ENCODE data around the gene PHPT1.
"Not testable (repeated sequence)": the region's sequence is repeated elsewhere in the genome, so short reads cannot be mapped to it uniquely, and the experiment has no call there.

The PHPT1 gene

DNA sequence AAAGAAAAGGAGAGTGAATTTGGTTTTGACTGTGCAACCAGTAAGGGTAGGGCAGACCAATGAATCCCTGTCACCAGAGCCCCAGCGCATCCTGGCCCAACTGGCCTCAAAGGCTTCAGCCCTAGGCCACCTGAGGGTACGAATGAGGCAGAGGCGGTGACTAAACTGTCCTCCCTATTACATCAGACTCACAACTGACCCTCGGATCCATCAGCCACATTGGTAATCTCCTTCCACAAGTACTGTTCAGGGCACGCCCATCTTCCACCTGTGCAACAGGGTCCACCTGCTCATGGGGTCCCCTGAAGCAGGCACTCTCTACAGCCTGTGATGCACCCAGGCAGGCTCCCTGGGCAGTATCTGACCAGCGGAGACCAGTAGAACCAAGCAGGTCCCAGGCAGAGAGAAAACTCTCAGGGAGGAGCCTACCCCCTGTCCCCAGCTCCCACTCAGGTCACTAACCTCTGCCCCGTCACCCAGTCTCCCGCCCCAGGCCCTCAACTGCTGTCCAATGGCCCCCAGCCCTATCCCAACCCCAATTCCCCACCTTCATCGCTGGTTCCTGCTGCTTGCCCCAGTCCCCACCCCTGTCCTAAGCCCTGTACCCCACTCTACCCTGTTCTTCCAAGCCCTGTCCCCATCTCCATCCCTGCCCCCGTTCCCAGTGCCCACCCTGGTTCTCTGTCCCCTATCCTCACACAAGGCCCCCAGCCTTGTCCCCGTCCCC is 16.0 kb downstream of the PHPT1 start:
- TF ChIP-seq CTCF (IDR thresholded peaks at IDR 0.05), result no peak
- H3K4me3 ChIP-seq (ENCODE audit: low read depth, low read length), result peak overlapping the region; percentile 95
- peak overlapping the region; percentile 50 for H3K4me2 ChIP-seq (ENCODE audit: low read length)
- H3K36me3 ChIP-seq (ENCODE audit: control insufficient read depth, insufficient read depth, low read length), result no peaks in the 10 kb centered on the region
- peaks cover 4% of the 10 kb centered on the region for H3K79me2 ChIP-seq
- H3K27ac ChIP-seq, result no peak overlapping the region
- H3K9ac ChIP-seq, result no peak overlapping the region
- H2AFZ ChIP-seq, result no peak overlapping the region
- no peaks in the 10 kb centered on the region for H3K9me3 ChIP-seq (ENCODE audit: control insufficient read depth, low read length)
- no peaks in the 10 kb centered on the region for H3K4me1 ChIP-seq
- H3K27me3 ChIP-seq (ENCODE audit: control insufficient read depth, insufficient read depth, low read length), result no peaks in the 10 kb centered on the region

GRCh38 chr9:136865768-136866103 is 16.5 kb downstream of the PHPT1 start:
- Histone ChIP-seq H3K4me1 (no peaks in the 10 kb centered on the region), H3K4me2 (ENCODE audit: low read length) (peak overlapping the region; percentile 50), H3K4me3 (ENCODE audit: low read depth, low read length) (peak overlapping the region; percentile 95), H3K9me3 (ENCODE audit: control insufficient read depth, low read length) (no peaks in the 10 kb centered on the region), H3K27me3 (ENCODE audit: control insufficient read depth, insufficient read depth, low read length) (no peaks in the 10 kb centered on the region), H3K79me2 (peaks cover 4% of the 10 kb centered on the region), H2AFZ (peak overlapping the region; percentile 74), H3K36me3 (ENCODE audit: control insufficient read depth, insufficient read depth, low read length) (no peaks in the 10 kb centered on the region), H3K27ac (peak overlapping the region; percentile 83), H3K9ac (peak overlapping the region; percentile 94)
- TF ChIP-seq CTCF (IDR thresholded peaks at IDR 0.05), result no peak

DNA sequence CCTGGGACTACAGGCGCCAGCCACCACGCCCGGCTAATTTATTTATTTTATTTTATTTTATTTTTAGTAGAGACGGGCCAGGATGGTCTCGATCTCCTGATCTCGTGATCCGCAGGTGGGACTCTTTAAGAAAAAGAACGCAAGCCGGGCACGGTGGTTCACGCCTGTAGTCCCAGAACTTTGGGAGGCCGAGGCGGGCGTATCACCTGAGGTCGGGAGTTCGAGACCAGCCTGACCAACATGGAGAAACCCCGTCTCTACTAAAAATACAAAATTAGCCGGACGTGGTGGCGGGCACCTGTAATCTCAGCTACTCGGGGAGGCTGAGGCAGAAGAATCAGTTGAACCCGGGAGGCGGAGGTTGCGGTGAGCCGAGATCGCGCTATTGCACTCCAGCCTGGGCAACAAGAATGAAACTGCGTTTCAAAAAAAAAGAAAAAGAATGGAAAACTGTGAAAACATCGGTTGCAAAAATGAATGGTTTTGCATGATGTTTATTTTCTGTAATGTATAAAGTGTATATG is 17.8 kb downstream of the PHPT1 start:
- not testable (repeated sequence) for H3K4me1 ChIP-seq; H3K9me3 ChIP-seq (ENCODE audit: control insufficient read depth, low read length); H3K36me3 ChIP-seq (ENCODE audit: control insufficient read depth, insufficient read depth, low read length); H3K9ac ChIP-seq; H3K27me3 ChIP-seq (ENCODE audit: control insufficient read depth, insufficient read depth, low read length); H3K27ac ChIP-seq; H3K79me2 ChIP-seq
- peak overlapping the region; percentile 52 for H3K4me3 ChIP-seq (ENCODE audit: low read depth, low read length)
- peak overlapping the region; percentile 59 for H2AFZ ChIP-seq
- peak overlapping the region; percentile 72 for H3K4me2 ChIP-seq (ENCODE audit: low read length)

GRCh38 chr9:136867480-136867879 is 18.3 kb downstream of the PHPT1 start:
- Histone ChIP-seq H3K79me2 (peaks cover 4% of the 10 kb centered on the region), H3K9me3 (ENCODE audit: control insufficient read depth, low read length) (no peaks in the 10 kb centered on the region), H3K4me2 (ENCODE audit: low read length) (no peak overlapping the region), H3K9ac (no peak overlapping the region), H2AFZ (no peak overlapping the region), H3K36me3 (ENCODE audit: control insufficient read depth, insufficient read depth, low read length) (no peaks in the 10 kb centered on the region), H3K27me3 (ENCODE audit: control insufficient read depth, insufficient read depth, low read length) (no peaks in the 10 kb centered on the region), H3K27ac (no peak overlapping the region), H3K4me1 (no peaks in the 10 kb centered on the region), H3K4me3 (ENCODE audit: low read depth, low read length) (no peak overlapping the region)
- no peak for TF ChIP-seq CTCF (IDR thresholded peaks at IDR 0.05)

GRCh38 chr9:136867917-136868316 is 18.7 kb downstream of the PHPT1 start:
- Histone ChIP-seq H3K4me3 (ENCODE audit: low read depth, low read length) (no peak overlapping the region), H3K4me2 (ENCODE audit: low read length) (no peak overlapping the region), H2AFZ (no peak overlapping the region), H3K9ac (no peak overlapping the region), H3K36me3 (ENCODE audit: control insufficient read depth, insufficient read depth, low read length) (no peaks in the 10 kb centered on the region), H3K9me3 (ENCODE audit: control insufficient read depth, low read length) (no peaks in the 10 kb centered on the region), H3K27me3 (ENCODE audit: control insufficient read depth, insufficient read depth, low read length) (no peaks in the 10 kb centered on the region), H3K4me1 (no peaks in the 10 kb centered on the region), H3K79me2 (peaks cover 4% of the 10 kb centered on the region), H3K27ac (no peak overlapping the region)
- no peak for TF ChIP-seq CTCF (IDR thresholded peaks at IDR 0.05)
